T-helper 1 cell treated with Interleukin-12 subunit alpha and Interleukin-12 subunit beta and Interleukin-4 antibody, amounts not matched to agents 30 μg/mL and 1 μg/mL, for 36 hours (primary cell): Measurements from ENCODE around the gene RPS6KA3.
"Not testable (repeated sequence)": the region's sequence is repeated elsewhere in the genome, so short reads cannot be mapped to it uniquely, and the experiment has no call there.

Experiments
- H3K27ac Mint-ChIP-seq: one replicate; pipeline ENCODE4 v1.8.0; 2021; ENCODE audit warnings: mild to moderate bottlenecking, mixed read lengths
- H3K27me3 Mint-ChIP-seq: one replicate; pipeline ENCODE4 v1.8.0; 2021; ENCODE audit warnings: low read depth, mixed read lengths
- H3K36me3 Mint-ChIP-seq: one replicate; pipeline ENCODE4 v1.8.0; 2021; ENCODE audit warnings: low read depth, mixed read lengths
- H3K4me1 Mint-ChIP-seq: one replicate; pipeline ENCODE4 v1.8.0; 2021; ENCODE audit warnings: low read depth, mixed read lengths
- H3K4me3 Mint-ChIP-seq: one replicate; pipeline ENCODE4 v1.8.0; 2021; ENCODE audit warnings: mild to moderate bottlenecking, moderate library complexity, mixed read lengths
- H3K9me3 Mint-ChIP-seq: one replicate; pipeline ENCODE4 v1.8.0; 2021; ENCODE audit warnings: mixed read lengths

Gene RPS6KA3

DNA sequence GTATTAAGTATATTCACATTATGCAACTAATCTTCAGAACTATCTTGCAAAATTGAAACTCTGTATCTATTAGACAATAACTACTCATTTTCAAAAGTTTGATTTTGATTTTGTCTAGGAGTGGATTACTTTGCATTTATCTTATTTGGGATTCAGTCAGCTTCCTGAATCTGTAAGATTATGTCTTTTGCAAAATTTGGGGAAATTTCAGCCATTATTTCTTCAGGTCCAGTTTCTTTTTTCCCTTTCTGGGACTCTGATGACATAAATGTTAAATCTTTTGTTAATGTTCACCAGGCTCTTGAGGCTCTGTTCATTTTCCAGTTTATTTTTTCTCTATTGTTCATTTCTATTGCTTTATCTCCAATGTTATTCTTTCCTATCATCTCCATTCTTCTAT, 15.0 kb downstream of the RPS6KA3 start:
- H3K4me3 Mint-ChIP-seq = no peak overlapping the region
- H3K27me3 Mint-ChIP-seq = no peaks in the 10 kb centered on the region
- no peaks in the 10 kb centered on the region for H3K9me3 Mint-ChIP-seq
- H3K4me1 Mint-ChIP-seq = peaks cover 32% of the 10 kb centered on the region
- H3K27ac Mint-ChIP-seq = no peak overlapping the region
- H3K36me3 Mint-ChIP-seq = peaks cover 12% of the 10 kb centered on the region

DNA sequence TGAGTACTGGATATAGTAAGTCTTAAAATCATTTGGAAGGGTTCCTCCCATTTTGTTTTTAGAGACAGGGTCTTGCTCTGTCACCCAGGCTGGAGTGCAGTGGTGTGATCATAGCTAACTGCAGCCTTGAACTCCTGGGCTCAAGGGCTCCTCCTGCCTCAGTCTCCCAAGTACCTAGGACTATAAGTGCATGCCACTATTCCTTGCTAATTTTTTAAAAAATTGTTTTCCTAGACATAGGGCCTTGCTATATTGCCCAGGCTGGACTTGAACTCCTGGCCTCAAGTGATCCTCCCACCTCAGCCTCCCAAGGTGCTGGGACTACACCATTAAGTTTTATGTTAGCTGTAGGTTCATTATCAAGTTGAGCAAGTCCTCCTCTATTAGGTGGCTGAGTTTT, 16.6 kb downstream of the RPS6KA3 start:
- not testable (repeated sequence) for H3K27ac Mint-ChIP-seq, H3K9me3 Mint-ChIP-seq, H3K4me3 Mint-ChIP-seq, H3K27me3 Mint-ChIP-seq
- H3K4me1 Mint-ChIP-seq = peaks cover 29% of the 10 kb centered on the region
- H3K36me3 Mint-ChIP-seq = peaks cover 13% of the 10 kb centered on the region

DNA sequence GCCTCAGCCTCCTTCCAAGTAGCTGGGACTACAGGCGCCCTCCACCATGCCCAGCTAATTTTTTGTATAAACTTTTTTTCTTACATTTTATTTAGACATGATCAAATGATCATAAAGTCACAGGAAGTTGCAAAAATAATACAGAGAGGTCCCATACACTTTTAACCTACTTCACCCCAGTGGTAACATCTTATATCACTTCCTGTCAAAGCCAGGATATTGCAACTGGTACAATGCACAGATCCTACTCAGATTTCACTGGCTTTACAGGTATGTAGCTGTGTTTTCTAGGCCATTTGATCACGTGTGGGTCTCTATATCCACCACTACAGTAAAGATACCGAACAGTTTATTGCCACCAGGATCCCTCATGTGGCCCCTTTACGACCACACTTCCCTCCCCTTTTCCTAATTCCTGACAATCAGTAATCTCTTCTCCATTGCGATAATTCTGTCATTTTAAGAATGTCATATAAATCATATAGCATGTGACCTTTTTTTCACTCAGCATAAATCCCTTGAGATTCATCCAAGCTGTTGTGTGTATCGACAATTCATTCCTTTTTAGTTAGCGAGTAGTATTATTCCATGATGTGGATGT, 18.0 kb downstream of the RPS6KA3 start:
- H3K27ac Mint-ChIP-seq = no peak overlapping the region
- no peak overlapping the region for H3K4me3 Mint-ChIP-seq
- no peaks in the 10 kb centered on the region for H3K9me3 Mint-ChIP-seq
- H3K4me1 Mint-ChIP-seq = peaks cover 23% of the 10 kb centered on the region
- H3K27me3 Mint-ChIP-seq = no peaks in the 10 kb centered on the region
- H3K36me3 Mint-ChIP-seq = peaks cover 11% of the 10 kb centered on the region

DNA sequence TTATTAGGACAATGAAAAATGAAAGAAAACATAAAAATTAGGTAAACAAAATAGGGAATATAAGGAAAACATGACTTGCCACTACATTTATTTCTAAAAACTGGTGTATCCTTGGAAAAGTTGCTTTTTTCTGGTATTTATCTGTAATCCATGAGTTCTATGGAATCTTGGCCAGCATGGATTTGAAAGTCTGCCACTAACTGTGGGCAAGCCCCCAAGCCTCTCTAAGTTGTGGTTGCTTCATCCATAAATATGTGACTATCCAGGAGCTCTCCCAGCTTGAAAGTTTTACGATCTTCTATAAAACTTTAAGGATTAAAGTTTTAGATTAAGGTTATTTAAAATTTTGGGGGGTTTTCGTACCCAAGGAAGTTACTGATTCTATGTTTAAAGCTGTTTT, 21.8 kb downstream of the RPS6KA3 start:
- peaks cover 10% of the 10 kb centered on the region for H3K36me3 Mint-ChIP-seq
- peaks cover 14% of the 10 kb centered on the region for H3K4me1 Mint-ChIP-seq
- no peaks in the 10 kb centered on the region for H3K27me3 Mint-ChIP-seq
- no peak overlapping the region for H3K4me3 Mint-ChIP-seq
- no peak overlapping the region for H3K27ac Mint-ChIP-seq
- H3K9me3 Mint-ChIP-seq = no peaks in the 10 kb centered on the region

DNA sequence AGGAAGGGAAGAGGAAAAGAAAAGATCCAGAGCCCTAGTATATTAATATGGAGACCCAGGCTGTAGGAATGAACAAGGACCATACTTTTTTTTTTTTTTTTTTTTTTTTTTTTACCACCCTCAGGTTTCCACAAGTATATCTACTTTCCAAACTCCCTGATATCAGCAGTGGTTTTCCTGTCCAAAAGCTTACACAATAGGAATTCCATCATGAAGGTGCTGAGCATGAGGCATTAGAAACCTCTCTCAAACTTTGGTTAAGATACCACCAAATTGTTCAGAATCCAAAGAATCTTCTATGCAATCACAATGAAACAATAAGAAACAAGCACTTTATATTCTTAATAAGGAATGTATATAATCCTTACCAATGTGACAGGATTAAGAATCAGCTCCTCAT, 26.5 kb downstream of the RPS6KA3 start:
- Mint-ChIP-seq H3K27ac (no peak overlapping the region), H3K36me3 (peaks cover 37% of the 10 kb centered on the region), H3K27me3 (no peaks in the 10 kb centered on the region), H3K4me3 (no peak overlapping the region), H3K4me1 (peaks cover 18% of the 10 kb centered on the region), H3K9me3 (peaks cover 8% of the 10 kb centered on the region)

DNA sequence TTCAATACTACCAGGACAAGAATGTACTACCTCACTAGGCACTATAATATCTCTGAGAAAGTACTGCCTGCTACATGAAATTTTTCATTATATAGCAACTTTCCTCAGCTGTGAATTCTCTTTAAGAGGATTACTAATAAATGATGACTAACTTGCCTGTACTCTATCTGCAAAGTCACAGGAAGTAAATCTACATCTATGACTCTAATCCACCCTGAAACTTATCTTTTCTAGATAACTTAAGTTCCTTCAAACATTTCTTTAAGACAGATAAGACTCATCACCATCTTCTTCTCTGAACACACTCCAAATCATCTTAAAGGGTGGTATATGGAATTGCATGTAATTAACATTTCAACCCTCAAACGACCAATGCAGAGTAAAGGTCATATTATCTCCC, 28.8 kb downstream of the RPS6KA3 start:
- H3K4me1 Mint-ChIP-seq = peaks cover 20% of the 10 kb centered on the region
- no peak overlapping the region for H3K4me3 Mint-ChIP-seq
- no peaks in the 10 kb centered on the region for H3K27me3 Mint-ChIP-seq
- H3K27ac Mint-ChIP-seq = no peak overlapping the region
- H3K36me3 Mint-ChIP-seq = peaks cover 43% of the 10 kb centered on the region
- peaks cover 9% of the 10 kb centered on the region for H3K9me3 Mint-ChIP-seq

DNA sequence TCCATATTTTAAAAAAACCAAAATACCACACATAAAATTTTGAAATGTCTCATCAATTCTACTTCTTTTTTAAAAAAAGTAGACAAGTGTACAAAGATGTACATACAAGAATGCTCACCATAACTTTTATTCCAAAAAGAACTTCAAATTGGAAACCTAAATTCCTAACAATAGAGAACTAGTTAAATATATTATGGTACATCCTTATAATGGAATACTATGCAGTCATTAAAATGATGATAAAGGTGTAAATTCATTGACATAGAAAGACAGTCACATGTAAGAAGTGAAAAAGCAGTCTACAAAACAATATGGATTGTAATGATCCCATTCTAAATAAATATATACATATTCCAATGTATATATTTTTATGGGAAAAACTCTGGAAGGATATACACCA, 31.0 kb downstream of the RPS6KA3 start:
- no peak overlapping the region for H3K27ac Mint-ChIP-seq
- H3K4me1 Mint-ChIP-seq = peaks cover 16% of the 10 kb centered on the region
- peaks cover 48% of the 10 kb centered on the region for H3K36me3 Mint-ChIP-seq

DNA sequence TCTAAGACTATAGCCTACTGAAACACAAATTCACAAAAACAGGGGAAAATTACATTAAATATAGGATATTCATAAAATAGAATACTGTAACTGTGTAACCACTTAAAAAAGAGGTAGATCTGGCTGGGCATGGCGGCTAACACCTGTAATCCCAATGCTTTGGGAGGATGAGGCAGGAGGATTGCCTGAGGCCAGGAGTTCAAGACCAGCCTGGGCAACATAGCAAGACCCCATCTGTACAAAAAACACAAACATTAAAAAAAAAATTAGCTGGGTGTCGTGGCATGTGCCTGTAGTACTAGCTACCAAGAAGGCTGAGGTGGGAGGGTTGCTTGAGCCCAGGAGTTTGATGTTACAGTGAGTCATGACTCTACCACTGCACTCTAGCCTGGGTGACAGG, 33.4 kb downstream of the RPS6KA3 start:
- no peaks in the 10 kb centered on the region for H3K27me3 Mint-ChIP-seq
- H3K4me3 Mint-ChIP-seq = no peak overlapping the region
- H3K36me3 Mint-ChIP-seq = peaks cover 54% of the 10 kb centered on the region

More for the DNA sequence above, 31.0 kb downstream of the RPS6KA3 start:
- Mint-ChIP-seq H3K27me3 (no peaks in the 10 kb centered on the region), H3K9me3 (peaks cover 9% of the 10 kb centered on the region), H3K4me3 (no peak overlapping the region)

DNA sequence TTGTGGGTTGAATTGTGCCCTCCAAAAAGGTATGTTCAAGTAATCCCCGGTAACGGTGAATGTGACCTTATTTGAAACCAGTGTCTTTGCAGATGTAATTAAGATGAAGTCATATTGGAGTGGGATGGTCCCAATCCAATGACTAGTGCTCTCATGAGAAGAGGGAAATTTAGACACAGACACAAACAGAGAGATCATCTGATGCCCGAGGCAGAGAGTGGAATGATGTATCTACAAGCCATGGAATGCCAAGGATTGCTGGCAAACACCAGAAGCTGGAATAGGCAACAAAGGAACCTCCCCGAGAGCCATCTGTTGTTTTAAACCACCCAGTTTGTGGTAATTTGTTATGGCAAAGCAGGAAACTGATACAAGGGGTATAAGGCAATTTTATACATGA, 35.1 kb downstream of the RPS6KA3 start:
- Mint-ChIP-seq H3K9me3 (peaks cover 9% of the 10 kb centered on the region), H3K27ac (no peak overlapping the region), H3K4me1 (peaks cover 18% of the 10 kb centered on the region), H3K4me3 (no peak overlapping the region), H3K27me3 (no peaks in the 10 kb centered on the region), H3K36me3 (peaks cover 45% of the 10 kb centered on the region)

More for the DNA sequence above, 33.4 kb downstream of the RPS6KA3 start:
- Mint-ChIP-seq H3K27ac (no peak overlapping the region), H3K9me3 (peaks cover 9% of the 10 kb centered on the region), H3K4me1 (peaks cover 19% of the 10 kb centered on the region)

DNA sequence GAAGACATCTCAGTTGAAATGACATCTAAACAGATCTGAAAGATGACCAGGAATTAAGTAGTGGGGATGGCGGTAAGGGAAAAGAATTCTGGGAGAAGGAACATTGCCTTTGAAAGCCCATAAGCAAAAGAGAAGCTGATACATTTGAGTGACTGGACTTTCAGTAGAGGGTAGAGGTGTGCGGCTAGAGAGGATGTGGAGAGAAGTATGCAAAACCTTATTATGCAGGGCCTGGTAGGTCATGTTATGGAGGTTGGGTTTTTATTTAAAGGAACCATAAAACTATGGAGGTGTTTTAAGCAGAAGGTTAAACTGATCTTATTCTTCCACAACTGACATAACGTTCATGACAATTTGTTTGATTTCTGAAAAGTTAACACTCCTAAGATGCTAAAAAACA, 36.3 kb downstream of the RPS6KA3 start:
- Mint-ChIP-seq H3K36me3 (peaks cover 41% of the 10 kb centered on the region), H3K4me1 (peaks cover 18% of the 10 kb centered on the region), H3K9me3 (peaks cover 3% of the 10 kb centered on the region), H3K27ac (no peak overlapping the region), H3K27me3 (no peaks in the 10 kb centered on the region), H3K4me3 (no peak overlapping the region)

DNA sequence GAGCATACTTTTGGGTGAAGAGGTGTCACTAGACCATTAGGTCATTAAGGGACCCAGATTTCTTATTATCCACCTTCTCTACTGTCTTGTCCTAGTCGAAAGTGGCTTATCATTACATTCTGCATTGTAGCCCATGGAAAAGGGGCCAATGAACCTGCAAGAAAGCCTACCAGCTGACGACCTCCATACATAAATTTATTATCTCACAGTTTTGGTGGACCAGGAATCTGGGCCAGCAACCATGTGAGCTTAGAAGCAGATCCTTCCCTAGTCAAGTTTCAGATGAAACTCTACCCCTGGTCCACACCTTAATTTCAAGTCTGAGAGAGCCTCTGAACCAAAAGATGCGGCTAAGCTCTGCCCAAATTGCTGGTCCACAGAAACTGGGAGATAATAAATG, 37.6 kb downstream of the RPS6KA3 start:
- no peak overlapping the region for H3K4me3 Mint-ChIP-seq
- H3K36me3 Mint-ChIP-seq = peaks cover 42% of the 10 kb centered on the region
- no peak overlapping the region for H3K27ac Mint-ChIP-seq
- no peaks in the 10 kb centered on the region for H3K27me3 Mint-ChIP-seq
- H3K4me1 Mint-ChIP-seq = peaks cover 22% of the 10 kb centered on the region
- no peaks in the 10 kb centered on the region for H3K9me3 Mint-ChIP-seq

DNA sequence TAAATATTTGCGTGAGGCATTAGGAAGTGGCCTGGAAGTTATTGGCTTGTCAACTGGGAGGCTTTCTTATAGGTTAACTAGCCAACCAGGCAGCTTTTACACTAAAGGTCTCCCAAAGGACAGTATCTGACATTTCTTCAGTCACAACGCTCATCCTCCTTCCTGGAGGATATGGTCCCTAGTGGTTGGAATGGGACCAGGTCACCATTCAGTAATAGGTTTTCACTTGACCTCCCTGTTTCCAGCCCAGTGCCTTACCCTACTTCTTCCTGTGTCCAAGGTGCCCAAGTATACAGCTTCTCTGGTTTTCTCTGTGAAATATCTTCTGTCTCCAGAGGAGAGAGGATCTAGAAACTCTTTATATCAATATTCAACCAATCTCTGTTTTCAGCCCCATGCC, 38.5 kb downstream of the RPS6KA3 start:
- Mint-ChIP-seq H3K4me1 (peaks cover 23% of the 10 kb centered on the region), H3K36me3 (peaks cover 43% of the 10 kb centered on the region), H3K27ac (no peak overlapping the region)

DNA sequence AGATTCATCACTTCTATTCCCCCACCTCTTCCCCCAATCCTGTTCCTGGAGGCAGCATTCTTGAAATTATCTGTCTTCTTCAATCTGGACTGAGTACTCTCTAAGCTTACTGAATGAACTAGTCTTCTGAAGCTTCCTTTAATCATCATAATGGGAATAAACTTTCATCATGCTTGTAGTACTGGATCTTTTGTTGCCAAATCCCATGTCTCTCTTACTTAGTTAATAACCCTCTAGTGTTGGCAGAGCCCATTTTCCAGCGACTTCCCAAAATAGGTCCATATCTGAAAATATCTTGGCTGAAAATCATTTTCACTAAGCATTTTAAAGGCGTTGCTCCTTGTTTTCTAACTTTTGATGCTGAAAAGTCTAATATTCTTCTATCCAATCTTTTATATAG, 39.6 kb downstream of the RPS6KA3 start:
- H3K4me1 Mint-ChIP-seq = peaks cover 23% of the 10 kb centered on the region
- H3K9me3 Mint-ChIP-seq = no peaks in the 10 kb centered on the region
- H3K4me3 Mint-ChIP-seq = no peak overlapping the region
- H3K27ac Mint-ChIP-seq = no peak overlapping the region
- H3K36me3 Mint-ChIP-seq = peaks cover 39% of the 10 kb centered on the region
- H3K27me3 Mint-ChIP-seq = no peaks in the 10 kb centered on the region

More for the DNA sequence above, 38.5 kb downstream of the RPS6KA3 start:
- Mint-ChIP-seq H3K27me3 (no peaks in the 10 kb centered on the region), H3K4me3 (no peak overlapping the region), H3K9me3 (no peaks in the 10 kb centered on the region)

DNA sequence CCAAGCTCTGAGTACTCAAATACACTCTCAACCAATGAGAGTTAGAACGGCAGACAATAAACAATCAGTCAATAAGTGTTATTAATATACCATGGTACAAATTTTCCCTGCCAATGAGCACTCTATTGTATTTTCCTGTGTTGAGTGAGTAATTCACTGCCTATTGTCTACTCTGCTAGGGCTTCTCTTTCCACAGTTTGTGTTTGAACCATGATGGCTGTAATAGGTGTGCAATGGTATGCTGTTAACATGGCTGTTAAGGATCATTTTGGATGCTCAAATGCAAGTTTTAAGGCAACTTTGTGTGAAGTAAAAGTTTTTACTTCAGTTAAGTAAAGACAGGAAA, 41.2 kb downstream of the RPS6KA3 start:
- Mint-ChIP-seq H3K36me3 (peaks cover 31% of the 10 kb centered on the region), H3K4me3 (no peak overlapping the region), H3K4me1 (peaks cover 26% of the 10 kb centered on the region), H3K27me3 (no peaks in the 10 kb centered on the region), H3K9me3 (no peaks in the 10 kb centered on the region), H3K27ac (no peak overlapping the region)

DNA sequence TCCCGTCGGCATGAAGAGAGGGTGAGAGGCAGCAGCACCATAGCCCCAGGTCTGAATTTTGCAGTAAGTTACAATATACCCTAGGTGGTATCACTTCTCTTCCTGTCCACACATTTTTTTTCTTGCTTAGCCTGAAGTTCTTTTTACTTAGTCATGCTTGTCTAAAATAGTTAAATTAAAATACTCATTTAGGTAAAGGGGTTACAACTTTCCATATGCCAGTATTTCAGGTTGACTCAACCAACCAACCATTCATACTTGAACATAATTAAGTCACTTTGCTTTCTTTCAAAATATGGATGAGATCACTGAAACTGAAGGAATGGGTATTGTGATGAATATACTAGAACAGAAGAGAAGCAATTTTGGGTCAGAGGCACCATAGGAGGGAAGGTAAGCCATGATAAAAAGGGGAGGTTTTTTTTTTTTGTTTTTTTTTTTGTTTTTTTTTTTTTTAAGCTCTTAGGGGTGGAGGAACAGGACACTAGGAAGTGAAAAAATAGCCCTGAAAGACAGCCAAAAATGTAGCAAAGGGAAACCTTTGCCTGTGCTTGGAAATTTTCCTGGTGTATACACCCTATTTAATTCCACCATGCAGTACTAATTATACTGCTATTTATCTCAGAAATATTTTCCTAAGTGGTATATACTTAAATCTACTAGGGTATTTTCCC, 41.8 kb downstream of the RPS6KA3 start:
- H3K4me1 Mint-ChIP-seq = peaks cover 24% of the 10 kb centered on the region
- H3K4me3 Mint-ChIP-seq = no peak overlapping the region
- H3K9me3 Mint-ChIP-seq = no peaks in the 10 kb centered on the region

More for the DNA sequence above, 41.8 kb downstream of the RPS6KA3 start:
- Mint-ChIP-seq H3K27me3 (no peaks in the 10 kb centered on the region), H3K27ac (peak overlapping the region; percentile 54), H3K36me3 (peaks cover 30% of the 10 kb centered on the region)
